NCI-H748 (cell line): ENCODE results near the gene EPG5.

Experiments used
- DNase-seq: peaks from one replicate; lab custom pipeline; 2025; ENCODE audit not compliant: unreplicated experiment; lab: John Stamatoyannopoulos, UW

Gene EPG5

DNA sequence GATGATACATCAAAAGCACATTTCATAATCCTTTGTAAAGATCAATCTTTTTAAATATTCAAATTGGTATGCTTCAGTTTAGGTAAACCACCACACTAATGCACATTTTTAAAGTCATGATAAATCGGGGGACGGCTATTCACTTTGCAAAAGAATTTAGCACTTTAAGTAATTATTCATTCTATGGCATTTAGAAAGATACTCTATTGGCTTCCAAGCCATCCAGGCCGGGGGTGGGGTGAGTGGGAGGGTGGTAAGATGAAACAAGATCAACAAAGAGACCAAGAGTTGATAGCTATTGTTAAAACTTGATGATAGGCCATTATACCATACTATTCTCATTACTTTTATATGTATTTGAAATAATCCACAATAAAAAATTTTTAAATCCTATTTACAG, 41.0 kb downstream of the EPG5 start:
- DNase-seq, result no peak

DNA sequence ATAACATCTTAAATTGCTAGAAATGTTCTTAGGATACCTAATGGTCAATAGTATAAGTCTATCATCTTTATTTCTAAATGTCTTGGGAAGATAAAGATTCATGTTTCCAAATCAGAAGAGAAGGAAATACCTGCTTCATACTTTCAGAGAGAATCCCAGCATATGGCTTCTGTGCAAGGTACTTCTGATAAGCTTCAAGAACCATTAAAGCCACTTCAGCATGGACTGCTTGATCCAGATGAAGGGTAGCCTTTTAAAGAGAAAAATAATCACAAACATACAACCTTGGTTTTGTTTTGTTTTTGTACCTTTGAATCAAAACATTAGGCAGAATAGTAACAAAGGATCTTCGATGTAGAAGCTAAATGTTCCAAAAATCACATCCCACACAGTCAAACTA, 44.0 kb downstream of the EPG5 start:
- no peak for DNase-seq

DNA sequence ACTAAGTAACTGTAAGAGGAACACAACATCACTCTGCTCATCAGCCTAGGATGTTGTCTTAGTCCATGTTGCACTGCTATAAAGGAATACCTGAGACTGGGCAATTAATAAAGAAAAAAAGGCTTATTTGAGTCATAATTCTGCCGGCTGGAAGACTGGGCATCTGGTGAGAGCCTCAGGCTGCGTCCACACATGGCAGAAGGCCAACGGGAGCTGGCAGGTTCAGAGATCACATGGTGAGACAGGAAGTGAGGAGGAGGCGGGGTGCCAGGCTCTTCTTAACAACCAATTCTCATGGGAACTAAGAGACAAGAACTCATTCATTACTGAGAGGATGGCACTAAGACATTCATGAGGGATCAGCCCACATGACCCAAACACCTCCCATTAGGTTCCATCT, 46.8 kb downstream of the EPG5 start:
- peak; percentile 26 for DNase-seq

DNA sequence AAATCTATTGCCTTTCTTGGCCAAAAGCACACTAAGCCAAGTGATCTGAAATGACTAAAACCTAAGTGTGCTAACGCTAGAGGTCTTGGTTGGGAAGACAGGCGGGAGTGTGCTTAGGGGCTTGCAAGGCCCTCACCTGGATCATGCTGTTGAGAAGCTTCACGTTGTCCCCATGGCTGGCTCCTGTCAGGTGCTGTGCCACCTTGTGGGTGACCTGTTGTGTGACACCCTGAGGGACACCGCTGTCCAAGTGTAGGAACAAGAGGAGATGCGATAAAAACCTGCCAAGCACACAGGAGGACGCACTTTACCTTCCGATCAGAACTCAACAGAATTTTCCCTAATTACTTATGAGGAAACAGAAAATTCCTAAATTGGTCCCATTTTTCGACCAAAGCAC, 50.8 kb downstream of the EPG5 start:
- DNase-seq, result no peak

DNA sequence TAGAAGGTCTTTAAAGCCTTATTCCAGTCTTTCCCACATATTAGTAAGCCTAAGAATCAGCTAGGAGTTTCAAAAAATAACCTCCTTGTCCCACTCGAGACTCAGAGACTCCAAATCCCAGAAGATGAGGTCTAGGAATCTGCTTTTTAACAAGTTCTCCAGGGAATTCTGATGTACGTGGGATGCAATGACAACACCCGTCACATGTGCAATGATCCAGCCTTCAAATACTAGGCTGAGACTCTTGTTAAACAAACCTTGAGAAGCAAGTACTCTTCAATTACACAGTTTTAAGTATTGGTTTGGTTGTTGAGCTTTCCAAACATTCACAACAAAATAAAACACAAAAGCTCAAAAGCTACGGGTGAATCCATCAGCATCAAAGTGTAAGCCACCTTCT, 53.9 kb downstream of the EPG5 start:
- DNase-seq, result no peak

DNA sequence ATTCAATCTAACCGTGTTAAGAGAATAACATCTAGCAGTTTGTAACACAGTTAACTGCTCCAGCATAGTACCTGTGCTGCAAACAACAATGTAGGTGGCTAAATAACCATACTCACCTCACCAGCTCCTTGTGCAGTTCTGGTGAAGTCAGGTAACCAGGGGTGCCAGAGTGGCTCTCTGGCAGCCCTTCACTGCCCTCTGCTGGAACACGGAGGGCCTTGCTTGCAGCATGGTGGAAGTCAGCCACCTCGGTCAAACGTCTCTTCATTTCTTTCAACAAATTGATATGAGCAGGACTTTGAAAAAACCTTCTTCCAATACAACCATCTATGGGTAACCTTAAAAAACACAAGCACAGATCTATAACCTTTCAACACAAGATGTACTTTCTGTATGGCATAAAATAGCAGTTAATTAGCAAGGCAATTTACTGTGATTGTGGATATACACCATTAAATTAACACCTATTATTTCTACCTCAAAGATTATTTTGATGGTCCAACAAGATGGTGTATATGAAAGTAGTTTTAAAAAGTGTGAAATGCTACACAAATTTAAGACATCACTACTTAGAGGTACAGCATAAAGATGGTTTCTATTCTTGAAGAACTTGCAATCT, 56.6 kb downstream of the EPG5 start:
- peak; percentile 54 for DNase-seq

DNA sequence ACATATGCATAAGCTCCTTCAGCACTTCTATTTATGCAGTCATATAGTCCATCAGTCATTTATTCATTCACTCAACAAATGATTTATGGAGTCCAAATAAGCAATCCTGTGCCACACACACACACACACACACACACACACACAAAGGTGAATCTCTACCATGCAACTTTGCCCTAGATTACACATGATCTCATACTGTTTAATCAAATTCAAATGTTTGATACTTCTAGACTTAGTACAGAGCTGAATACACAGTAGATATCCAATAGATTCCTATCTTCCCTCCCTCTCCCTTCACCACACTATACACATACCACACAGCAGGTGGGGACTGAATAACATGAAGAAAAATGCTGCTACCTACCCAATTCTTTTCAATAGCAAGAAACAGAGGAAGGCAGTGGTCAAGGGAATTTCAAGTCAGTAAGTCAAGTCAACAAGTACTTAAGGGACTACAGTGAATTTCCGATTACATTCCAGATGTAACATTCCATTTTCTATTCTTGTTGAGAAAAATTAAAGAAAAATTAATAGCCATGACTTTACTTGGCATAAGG, 65.4 kb downstream of the EPG5 start:
- no peak for DNase-seq

DNA sequence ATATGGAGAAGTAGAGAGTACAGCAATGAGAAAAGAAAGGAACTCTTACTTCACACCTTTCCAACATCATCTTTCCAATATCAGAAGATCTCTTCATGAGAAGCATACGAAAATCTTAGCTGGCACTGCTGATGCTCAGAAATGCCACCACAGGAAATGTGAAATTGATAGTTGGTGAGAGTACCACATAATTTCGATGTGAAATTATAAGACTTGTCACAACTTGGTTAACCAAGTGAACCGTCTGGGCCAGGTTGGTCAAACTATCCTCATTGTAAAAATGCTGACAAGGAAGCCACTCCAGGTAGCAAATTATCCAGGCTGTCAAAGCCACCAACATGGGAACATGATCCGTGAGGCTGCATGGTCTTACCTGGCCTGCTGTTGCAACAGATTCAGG, 66.5 kb downstream of the EPG5 start:
- DNase-seq, result no peak

DNA sequence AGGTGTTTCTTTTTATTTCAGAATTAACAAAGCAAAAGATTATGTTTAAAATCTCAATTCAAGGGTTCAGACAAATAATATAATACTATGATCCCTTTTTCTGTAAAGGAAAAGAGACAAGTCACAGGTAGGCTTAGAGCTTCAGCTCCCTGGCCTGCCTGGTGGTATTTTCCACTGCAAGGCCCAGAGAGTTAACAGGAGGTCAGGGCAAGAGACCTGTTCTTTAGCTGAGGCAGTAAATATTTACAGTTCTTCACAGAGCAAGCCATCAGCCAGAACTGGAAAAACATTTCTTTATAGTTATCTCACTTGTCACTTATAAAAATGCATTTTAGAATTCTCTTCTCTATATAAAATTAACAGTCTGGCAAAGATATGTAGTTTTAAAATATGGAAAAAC, 70.1 kb downstream of the EPG5 start:
- no peak for DNase-seq

DNA sequence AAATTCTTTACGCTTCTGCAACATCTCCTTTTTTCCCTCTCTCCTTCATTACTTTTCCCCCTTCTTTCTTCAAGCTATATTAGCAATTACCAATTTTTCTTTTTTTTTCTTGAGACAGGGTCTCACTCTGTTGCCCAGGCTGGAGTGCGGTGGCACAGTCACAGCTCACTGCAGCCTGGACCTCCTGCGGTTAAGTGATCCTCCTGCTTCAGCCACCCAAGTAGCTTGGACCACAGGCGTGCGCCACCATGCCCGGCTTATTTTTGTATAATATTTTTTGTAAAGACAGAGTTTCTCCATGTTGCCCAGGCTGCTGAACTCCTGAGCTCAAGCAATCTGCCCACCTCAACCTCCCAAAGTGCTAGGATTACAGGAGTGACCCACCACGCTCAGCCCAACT, 70.7 kb downstream of the EPG5 start:
- no peak for DNase-seq

DNA sequence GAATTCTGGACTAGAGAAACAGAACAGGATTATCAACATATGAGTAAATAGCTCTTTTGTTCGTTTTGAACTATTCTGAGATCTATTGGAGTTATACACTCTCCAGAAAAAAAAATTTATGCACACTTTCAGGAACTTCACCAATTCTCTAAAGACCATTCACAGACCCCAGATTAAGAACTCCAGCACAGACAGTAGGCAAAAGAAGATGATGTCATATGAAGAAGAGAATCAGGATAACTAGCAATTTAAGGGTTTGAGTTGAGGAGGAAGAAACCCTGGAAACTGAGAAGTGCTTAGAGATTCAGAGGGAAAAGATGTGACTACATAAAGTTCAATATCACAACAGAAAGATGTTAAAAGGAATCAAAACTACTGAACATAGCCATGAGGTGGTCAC, 71.8 kb downstream of the EPG5 start:
- no peak for DNase-seq

DNA sequence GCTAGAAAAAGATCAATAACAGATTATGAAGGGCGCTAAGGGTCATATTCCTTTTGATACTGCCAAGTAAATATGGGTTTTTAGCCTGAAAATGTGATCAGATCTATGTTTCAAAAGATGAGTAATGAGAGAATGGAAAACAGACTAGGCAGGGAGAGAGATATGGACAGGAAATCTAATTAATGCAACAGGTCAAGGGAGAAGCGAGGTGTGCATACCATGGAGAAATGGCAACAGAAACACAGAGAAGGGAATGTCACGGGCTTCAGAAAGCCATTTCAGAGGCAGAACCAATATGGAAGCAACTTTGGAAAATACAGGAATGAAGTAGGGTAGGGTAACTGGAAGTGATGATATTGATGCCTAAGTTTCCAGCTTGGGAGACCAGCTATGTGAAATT, 72.3 kb downstream of the EPG5 start:
- no peak for DNase-seq

DNA sequence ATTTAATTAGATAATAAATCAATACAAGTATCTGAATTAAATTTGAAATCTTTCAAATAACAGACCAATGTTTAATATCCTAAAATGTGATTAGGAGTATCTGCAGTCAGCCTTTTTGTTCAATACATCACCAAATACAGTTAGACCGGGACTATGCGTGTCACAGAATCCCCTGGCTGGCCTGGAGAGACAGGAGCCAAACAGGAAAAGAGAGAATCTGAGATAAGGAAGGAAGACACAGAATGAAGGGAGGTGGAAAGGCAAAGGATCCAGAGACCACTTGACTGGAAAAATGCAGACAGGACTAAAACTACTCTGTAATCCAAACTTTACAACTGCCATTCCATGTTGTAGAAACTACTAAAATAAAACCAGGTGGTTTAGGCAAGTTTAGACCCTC, 75.3 kb downstream of the EPG5 start:
- DNase-seq, result no peak

DNA sequence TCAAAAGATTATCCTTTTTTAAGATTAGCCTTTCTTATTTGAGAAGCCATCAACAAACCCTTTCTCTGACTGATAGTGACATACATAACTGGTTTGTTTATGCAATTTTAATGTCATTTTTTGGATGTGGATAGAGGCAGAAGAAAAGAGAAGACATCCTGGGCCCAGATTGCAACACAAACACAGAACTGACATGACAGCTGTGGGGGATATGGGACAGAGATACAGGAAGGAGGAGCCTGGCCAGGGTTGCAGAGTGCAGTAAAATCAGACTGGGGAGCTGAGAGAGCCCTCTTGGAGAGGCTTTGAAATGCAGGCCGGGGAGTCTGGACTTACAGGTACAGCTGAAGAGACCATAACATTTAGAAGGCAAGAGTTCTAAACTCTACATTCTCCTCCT, 76.5 kb downstream of the EPG5 start:
- DNase-seq, result no peak

DNA sequence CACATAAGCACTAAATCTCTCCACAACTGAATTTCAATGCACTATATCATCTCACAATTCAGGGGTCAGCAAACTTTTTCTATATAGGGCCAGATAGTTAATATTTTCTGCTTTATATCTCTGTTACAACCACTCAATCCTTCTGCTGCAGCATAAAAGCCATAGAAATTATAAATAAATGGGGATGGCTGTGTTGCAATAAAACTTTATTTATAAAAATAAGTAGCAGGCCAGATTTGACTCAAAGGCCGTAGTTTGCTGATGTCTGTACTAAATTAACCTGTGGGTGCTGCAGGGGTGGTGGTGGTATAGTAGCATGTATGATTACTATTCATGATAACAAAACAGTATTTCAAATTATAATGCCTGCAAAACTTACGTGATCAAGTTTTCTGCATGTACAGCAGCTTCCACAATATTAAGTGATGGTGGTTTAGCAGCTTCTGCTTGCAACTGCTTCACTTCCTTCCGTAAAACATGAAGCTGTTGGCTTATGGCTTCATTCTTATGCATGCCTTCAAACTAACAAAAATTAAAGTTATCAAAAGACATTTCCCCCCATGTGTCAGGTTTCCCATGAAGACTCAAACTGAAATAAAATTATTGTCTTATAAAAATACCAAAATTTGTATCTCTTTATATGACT, 77.6 kb downstream of the EPG5 start:
- no peak for DNase-seq

DNA sequence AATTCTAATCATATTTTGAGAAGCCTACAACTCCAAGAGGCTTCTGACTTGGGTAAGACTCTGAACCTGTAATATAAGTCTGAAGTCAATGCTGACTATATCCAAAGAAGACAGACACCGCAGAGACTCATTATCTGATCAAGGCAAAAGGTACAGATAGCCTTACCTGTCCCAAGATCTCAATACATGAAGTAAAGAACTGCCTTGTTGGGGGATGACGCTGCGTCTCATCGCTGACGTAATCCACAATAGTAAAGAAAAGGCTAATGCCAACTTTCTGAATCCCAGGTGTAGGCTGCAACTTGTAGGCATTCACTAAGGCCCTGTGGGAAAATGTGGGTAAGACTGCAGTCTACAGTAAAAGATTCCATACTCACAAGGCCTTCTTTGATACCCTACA, 79.5 kb downstream of the EPG5 start:
- no peak for DNase-seq

DNA sequence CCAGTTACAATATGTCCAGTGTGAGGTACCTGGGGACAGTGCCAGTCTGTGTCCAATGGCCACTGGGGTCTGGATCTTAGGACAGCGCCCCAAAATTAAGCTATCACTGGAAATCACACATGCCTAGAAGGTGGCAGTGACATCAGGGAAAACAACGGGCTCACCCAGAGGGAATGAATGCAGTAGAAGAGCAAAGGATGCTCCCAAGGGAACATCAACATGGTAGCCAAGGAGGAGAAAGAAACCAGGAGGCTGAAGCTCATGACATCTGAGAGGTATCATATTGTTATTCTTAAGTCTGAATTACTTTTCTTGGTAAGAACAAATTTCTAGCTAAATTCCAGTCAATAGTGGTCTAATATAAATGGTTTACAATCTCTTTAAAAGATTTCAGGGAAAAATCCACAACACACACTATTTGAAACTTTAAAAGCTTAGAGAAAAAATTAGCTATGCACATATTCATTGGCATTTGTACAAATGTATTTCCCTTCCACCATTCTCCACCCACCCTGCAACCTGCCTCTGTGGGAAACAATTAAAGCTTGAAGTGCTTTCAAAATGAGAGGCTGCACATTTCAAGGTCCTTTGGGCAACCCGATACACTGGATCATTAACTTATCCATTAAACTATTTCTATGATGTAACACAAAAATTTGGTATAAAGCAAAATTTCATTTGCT, 86.1 kb downstream of the EPG5 start:
- DNase-seq, result no peak

DNA sequence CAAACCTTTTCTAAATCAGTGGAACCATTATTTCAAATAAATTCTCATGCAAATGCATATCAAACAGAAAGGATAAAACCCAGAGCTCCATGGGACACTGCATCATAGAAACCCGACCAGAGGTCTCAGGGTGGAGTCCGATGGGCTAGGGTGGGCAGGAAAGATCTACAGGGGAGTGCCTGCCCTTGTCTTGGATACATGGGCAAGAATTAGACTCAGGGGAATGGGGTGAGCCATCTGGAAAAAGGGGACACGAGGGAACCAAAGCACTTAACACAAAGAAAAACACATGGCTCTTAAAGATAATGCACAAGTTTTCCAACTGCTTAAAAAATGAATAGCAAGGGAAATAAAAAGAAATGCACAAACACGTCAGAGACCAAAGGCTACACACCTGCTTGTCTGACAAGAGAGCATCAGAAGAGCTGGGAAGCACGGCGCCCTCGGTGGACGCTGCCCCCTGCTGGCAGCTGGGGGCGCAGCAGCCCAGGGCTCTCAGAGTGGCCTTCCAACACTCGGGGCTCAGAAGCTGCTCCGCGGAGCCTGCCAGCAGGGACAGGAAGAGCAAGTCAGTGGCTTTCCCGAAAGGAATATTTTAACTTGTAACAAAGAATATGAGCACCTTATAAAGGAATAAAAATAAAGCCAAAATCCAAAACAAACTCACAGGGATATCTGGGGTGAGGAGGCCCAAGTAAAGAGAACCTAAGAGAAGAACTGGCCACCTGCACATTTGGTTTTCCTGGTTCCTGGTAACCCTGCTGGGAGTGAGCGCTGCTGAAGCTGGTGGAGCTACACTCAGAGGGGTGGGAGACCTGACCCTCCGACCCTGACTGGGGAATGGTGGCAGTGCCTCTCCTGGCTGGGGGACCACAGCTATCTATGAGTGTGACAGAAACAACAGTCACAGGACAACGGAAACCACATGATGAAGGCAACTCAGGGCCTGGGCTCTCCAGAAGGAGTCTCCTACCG, 87.2 kb downstream of the EPG5 start:
- DNase-seq, result peak; percentile 52

DNA sequence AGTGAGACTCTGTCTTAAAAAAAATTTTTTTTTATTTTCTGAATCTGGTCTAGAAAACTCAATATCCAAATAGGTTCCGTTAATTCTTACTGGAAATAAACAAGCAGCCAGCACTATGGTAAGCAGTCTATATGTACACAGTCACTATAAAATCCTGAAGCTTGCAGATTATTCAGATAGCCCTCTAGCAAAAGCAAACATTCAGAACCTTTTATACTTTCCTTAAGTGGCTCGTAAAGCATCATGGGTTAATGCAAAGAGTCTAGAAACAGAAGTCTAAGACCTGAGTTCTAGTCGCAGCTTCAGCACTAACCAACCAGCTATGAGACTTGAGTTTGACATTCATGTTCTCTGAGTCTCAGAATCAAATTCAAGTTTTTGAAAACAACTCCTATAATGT, 89.7 kb downstream of the EPG5 start:
- no peak for DNase-seq

DNA sequence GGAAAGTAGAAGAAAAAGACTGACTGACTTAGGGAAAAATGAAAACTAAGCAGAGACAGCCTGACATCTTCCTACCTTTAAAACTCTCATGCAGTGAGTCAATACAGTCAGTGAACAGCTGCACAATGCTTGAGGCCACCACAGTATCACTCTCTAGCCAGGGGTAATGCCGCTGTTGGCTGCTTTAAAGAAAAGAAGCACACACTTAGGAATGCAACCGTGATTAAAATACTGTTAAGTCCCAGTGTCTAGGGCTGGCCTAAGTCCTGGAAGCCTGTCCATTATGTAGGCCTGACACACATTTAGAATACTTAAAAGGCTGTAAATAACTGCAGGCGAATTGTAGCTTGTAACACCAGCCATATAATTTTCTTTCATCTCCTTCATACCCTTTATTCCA, 91.0 kb downstream of the EPG5 start:
- DNase-seq, result no peak

DNA sequence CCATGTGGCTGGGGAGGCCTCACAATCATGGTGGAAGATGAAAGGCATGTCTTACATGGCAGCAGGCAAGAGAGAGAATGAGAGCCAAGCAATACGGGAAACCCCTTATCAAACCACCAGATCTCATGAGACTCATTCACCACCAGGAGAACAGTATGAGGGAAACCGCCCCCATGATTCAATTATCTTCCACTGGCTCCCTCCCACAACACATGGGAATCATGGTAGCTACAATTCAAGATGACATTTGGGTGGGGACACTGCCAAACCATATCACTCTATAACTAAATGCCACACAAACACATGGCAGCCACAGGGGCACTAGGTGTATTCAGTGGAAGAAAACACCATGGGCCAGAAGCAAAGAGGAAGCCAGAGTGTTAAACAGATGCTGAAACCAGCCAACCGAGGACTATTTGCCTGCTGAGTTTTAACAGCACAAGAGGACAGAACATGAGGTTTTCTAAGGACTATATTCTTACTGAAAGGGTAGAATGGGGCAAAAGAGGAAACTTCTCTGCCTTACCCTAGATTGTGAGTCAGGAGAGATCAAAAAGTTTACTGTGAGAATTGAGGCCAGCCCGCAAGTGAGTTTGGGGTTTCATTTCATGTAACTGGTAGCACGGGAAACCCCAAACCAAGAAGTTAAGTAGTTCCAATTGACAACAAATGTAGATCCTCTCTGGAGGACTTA, 92.5 kb downstream of the EPG5 start:
- no peak for DNase-seq
